GM23338 (cell line): ENCODE measurements around the gene OCIAD1. TPM values are rescaled to one million over a fixed set of nuclear protein-coding genes. Genes with fewer than 3 reads are reported as not detected.
A peak's percentile ranks its signal among the peaks of the same experiment; 100 is the strongest.
"Not testable (repeated sequence)": the region's sequence is repeated elsewhere in the genome, so short reads cannot be mapped to it uniquely, and the experiment has no call there.

ENCODE experiments used
- ATAC-seq: fragments of 200-7000 bp; cut with Tn5 transposase; 3 replicates; pipeline ENCODE4 v1.9.1; 2020
- DNase-seq: peaks from one replicate; pipeline ENCODE4 v3.0.0-alpha.2; 2015; ENCODE audit warnings: low spot score
- H2AFZ ChIP-seq: fragments of 200-600 bp; sonication (generic); 2 replicates; pipeline ENCODE4 v1.8.0; 2016; ENCODE audit warnings: antibody characterized with exemption, mild to moderate bottlenecking, moderate library complexity
- H3F3A ChIP-seq: fragments of 200-600 bp; sonication (generic); replicated peaks from 2 replicates; pipeline ENCODE4 v1.8.0; 2017; ENCODE audit warnings: antibody characterized with exemption, mixed run types, low read depth
- H3K27ac ChIP-seq: fragments of 200-600 bp; sonication (generic); 2 replicates; pipeline ENCODE4 v1.6.1; 2016; ENCODE audit warnings: low read depth
- H3K27me3 ChIP-seq: fragments of 200-600 bp; sonication (generic); 2 replicates; pipeline ENCODE4 v1.8.0; 2016; ENCODE audit warnings: mild to moderate bottlenecking, mixed run types, moderate library complexity; ENCODE audit not compliant: insufficient read depth
- H3K36me3 ChIP-seq: fragments of 200-600 bp; sonication (generic); 2 replicates; pipeline ENCODE4 v1.8.0; 2016; ENCODE audit warnings: mild to moderate bottlenecking; ENCODE audit not compliant: insufficient read depth
- H3K4me1 ChIP-seq: fragments of 200-600 bp; sonication (generic); 2 replicates; pipeline ENCODE4 v1.8.0; 2016; ENCODE audit warnings: mild to moderate bottlenecking, moderate library complexity; ENCODE audit not compliant: insufficient read depth
- H3K4me2 ChIP-seq: fragments of 200-600 bp; sonication (generic); 2 replicates; pipeline ENCODE4 v1.7.1; 2017; ENCODE audit warnings: mixed run types
- H3K4me3 ChIP-seq: fragments of 200-600 bp; sonication (generic); 2 replicates; pipeline ENCODE4 v1.6.1; 2016; ENCODE audit warnings: mixed run types
- H3K79me2 ChIP-seq: fragments of 200-600 bp; sonication (generic); replicated peaks from 2 replicates; pipeline ENCODE4 v1.8.0; 2017; ENCODE audit warnings: mild to moderate bottlenecking; ENCODE audit not compliant: insufficient read depth
- H3K9me2 ChIP-seq: fragments of 200-600 bp; sonication (generic); 2 replicates; pipeline ENCODE4 v1.8.0; 2017; ENCODE audit not compliant: insufficient read depth
- H4K20me1 ChIP-seq: fragments of 200-600 bp; sonication (generic); replicated peaks from 2 replicates; pipeline ENCODE4 v1.8.0; 2017; ENCODE audit warnings: mild to moderate bottlenecking; ENCODE audit not compliant: insufficient read depth
- H3K27ac Mint-ChIP-seq: 2 replicates; pipeline ENCODE4 v1.8.0; 2020; ENCODE audit warnings: inconsistent platforms, mild to moderate bottlenecking, moderate library complexity, mixed read lengths
- H3K27me3 Mint-ChIP-seq: 3 replicates; pipeline ENCODE4 v1.8.0; 2022; ENCODE audit warnings: low read depth, mild to moderate bottlenecking, moderate library complexity, mixed read lengths, inconsistent platforms; ENCODE audit not compliant: insufficient read depth, poor library complexity
- H3K36me3 Mint-ChIP-seq: 3 replicates; pipeline ENCODE4 v1.8.0; 2021; ENCODE audit warnings: low read depth, mild to moderate bottlenecking, inconsistent platforms, moderate library complexity, mixed read lengths
- H3K4me1 Mint-ChIP-seq: 3 replicates; pipeline ENCODE4 v1.8.0; 2020; ENCODE audit warnings: mild to moderate bottlenecking, inconsistent platforms, mixed read lengths
- H3K4me3 Mint-ChIP-seq: 3 replicates; pipeline ENCODE4 v1.8.0; 2021; ENCODE audit warnings: moderate library complexity, mild to moderate bottlenecking, inconsistent platforms, mixed read lengths
- H3K9me3 Mint-ChIP-seq: 3 replicates; pipeline ENCODE4 v1.8.0; 2020; ENCODE audit warnings: moderate library complexity, mild to moderate bottlenecking, inconsistent platforms, mixed read lengths
- JUNB ChIP-seq: IDR thresholded peaks from one replicate; pipeline ENCODE4 v1.6.1; 2016; ENCODE audit warnings: antibody characterized with exemption; ENCODE audit not compliant: unreplicated experiment
- STAT1 ChIP-seq: IDR thresholded peaks from one replicate; pipeline ENCODE4 v1.6.1; 2016; ENCODE audit warnings: antibody characterized with exemption; ENCODE audit not compliant: unreplicated experiment
- polyA plus RNA-seq: library from polyadenylated mRNA; unstranded; fragments of >200 nt; fragmentation: Nextera tagmentation; extraction: Ambion mirVana; gene quantifications from 2 replicates; pipeline ENCODE4 v1.2.1, GENCODE V29; 2016
- total RNA-seq: library from RNA; depleted of rRNA; stranded (reverse); fragments of >200 nt; shearing (Covaris generic); gene quantifications from 2 replicates; pipeline ENCODE4 v1.2.3, GENCODE V29; 2014
- TF ChIP-seq, protein P1 (sequence below), 2 experiments: fragments of 200-600 bp in 1 of 2; sonication (generic) in 1 of 2; conservative IDR thresholded peaks; 2 replicates each; pipeline versions ENCODE4 v1.5.1 to v1.6.1; 2016 to 2017; ENCODE audit warnings: antibody characterized with exemption in 2 of 2, low read depth in 2 of 2, mild to moderate bottlenecking in 2 of 2, moderate library complexity in 1 of 2
- TF ChIP-seq, protein P2 (sequence below): fragments of 250-450 bp; sonication (Bioruptor Pico); IDR thresholded peaks from 2 replicates; pipeline ENCODE4 v1.5.0; 2020; ENCODE audit warnings: mild to moderate bottlenecking, moderate library complexity

The OCIAD1 gene
- total and polyA plus RNA-seq, 2 experiments from 2014 or later, result 125 to 190 TPM

- H3K27ac Mint-ChIP-seq, DNase-seq, ATAC-seq, H3K4me3 ChIP-seq, H3F3A ChIP-seq, H3K4me3 Mint-ChIP-seq, H3K4me1 ChIP-seq, H3K27me3 ChIP-seq, H3K27ac ChIP-seq, H3K9me2 ChIP-seq, H2AFZ ChIP-seq, H3K4me2 ChIP-seq, H3K79me2 ChIP-seq, H3K36me3 ChIP-seq, H3K4me1 Mint-ChIP-seq, H4K20me1 ChIP-seq, H3K27me3 Mint-ChIP-seq: not testable (repeated sequence)
- H3K9me3 Mint-ChIP-seq, result peaks cover 33% of the 10 kb centered on the region
- H3K36me3 Mint-ChIP-seq, result peaks cover 30% of the 10 kb centered on the region
Observed at GRCh38 chr4:48864696-48865095, 33.8 kb downstream of the OCIAD1 start.

GRCh38 chr4:48877827-48878535 is 47.1 kb downstream of the OCIAD1 start:
- Histone ChIP-seq H3K4me1 (no peaks in the 10 kb centered on the region), H3K27me3 (no peaks in the 10 kb centered on the region), H4K20me1 (no peaks in the 10 kb centered on the region), H3K9me2 (no peaks in the 10 kb centered on the region), H3F3A (no peaks in the 10 kb centered on the region), H3K79me2 (no peaks in the 10 kb centered on the region), H2AFZ (no peak overlapping the region), H3K27ac (no peak overlapping the region), H3K36me3 (no peaks in the 10 kb centered on the region), H3K4me2 (no peak overlapping the region), H3K4me3 (no peak overlapping the region)
- DNase-seq, result peak; percentile 15
- Mint-ChIP-seq H3K27me3 (no peaks in the 10 kb centered on the region), H3K4me3 (no peak overlapping the region), H3K27ac (no peak overlapping the region), H3K36me3 (no peaks in the 10 kb centered on the region; the same call in 2 of the 3 replicates), H3K4me1 (peaks cover 5% of the 10 kb centered on the region; the same call in 1 of the 3 replicates), H3K9me3 (peaks cover 3% of the 10 kb centered on the region; the same call in 2 of the 3 replicates)
- peak; percentile 79 for ATAC-seq
- TF ChIP-seq STAT1 (no peak), JUNB (no peak)
- TF ChIP-seq, protein P1, sequence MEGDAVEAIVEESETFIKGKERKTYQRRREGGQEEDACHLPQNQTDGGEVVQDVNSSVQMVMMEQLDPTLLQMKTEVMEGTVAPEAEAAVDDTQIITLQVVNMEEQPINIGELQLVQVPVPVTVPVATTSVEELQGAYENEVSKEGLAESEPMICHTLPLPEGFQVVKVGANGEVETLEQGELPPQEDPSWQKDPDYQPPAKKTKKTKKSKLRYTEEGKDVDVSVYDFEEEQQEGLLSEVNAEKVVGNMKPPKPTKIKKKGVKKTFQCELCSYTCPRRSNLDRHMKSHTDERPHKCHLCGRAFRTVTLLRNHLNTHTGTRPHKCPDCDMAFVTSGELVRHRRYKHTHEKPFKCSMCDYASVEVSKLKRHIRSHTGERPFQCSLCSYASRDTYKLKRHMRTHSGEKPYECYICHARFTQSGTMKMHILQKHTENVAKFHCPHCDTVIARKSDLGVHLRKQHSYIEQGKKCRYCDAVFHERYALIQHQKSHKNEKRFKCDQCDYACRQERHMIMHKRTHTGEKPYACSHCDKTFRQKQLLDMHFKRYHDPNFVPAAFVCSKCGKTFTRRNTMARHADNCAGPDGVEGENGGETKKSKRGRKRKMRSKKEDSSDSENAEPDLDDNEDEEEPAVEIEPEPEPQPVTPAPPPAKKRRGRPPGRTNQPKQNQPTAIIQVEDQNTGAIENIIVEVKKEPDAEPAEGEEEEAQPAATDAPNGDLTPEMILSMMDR (conservative IDR thresholded peaks at IDR 0.05; ENCODE audit: low read depth in 2 of 2), result peak in 1 of 2 experiments; percentile 50; a peak in 2 of 4 replicates

DNA sequence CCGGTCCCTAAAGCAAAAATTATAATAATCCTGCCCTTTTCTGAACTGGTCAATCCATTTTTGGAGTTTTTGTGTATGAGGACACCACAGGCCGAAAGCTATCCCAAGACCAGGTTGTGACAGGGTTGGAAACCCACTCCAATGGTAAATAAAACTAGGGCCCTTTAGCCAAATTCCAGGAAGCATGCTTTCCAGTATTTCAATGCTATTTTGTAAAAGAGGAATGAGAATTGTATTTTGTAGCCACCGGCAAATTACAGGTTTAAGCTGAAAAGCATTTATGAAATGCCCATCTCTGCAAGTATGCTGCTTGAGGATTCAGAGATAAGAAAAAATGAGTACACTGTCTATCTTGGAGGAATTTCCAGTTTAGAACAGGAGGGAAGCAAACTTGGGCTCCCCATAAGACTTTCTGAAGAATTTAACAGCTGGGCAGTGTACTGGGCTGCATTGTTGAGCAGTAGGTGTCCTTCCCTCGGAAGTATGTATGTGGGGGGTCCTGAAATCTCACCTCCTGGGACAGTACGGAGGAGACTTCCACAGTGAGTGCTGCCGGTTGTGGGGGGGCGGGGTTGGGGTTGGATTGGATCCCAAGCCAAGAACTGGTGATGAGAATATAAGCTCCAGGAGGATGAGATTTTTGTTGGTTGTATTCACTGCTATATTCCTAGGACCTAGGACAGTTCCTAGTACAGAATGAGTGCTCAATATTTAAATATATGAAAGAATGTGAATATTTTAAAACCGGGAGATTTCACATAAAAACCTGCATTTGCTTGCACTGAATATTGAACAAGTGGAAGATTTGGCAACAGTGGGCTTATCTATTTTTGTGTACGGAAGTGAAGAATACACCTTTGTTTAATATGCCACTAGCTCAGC is 48.9 kb downstream of the OCIAD1 start:
- no peak overlapping the region for H3K4me3 Mint-ChIP-seq
- no peaks in the 10 kb centered on the region for H3K9me2 ChIP-seq
- H2AFZ ChIP-seq, result no peak overlapping the region
- H3K27ac Mint-ChIP-seq, result no peak overlapping the region
- no peaks in the 10 kb centered on the region for H3K79me2 ChIP-seq
- no peaks in the 10 kb centered on the region for H3K27me3 ChIP-seq
- no peaks in the 10 kb centered on the region for H3K36me3 ChIP-seq
- no peaks in the 10 kb centered on the region for H3K9me3 Mint-ChIP-seq
- H3K4me2 ChIP-seq, result no peak overlapping the region
- 0 out of 3 replicates have a peak, but pooled peaks have one; percentile 34 for ATAC-seq
- peak; percentile 16 for DNase-seq
- H3K27ac ChIP-seq, result no peak overlapping the region
- H3K36me3 Mint-ChIP-seq, result peaks cover 4% of the 10 kb centered on the region; the same call in 1 of the 3 replicates
- H4K20me1 ChIP-seq, result no peaks in the 10 kb centered on the region
- no peaks in the 10 kb centered on the region for H3K4me1 ChIP-seq
- H3K4me1 Mint-ChIP-seq, result peaks cover 5% of the 10 kb centered on the region; the same call in 1 of the 3 replicates
- H3K27me3 Mint-ChIP-seq, result no peaks in the 10 kb centered on the region
- H3F3A ChIP-seq, result no peaks in the 10 kb centered on the region
- no peak overlapping the region for H3K4me3 ChIP-seq
- TF ChIP-seq JUNB (no peak), STAT1 (no peak)
- TF ChIP-seq, protein P2, sequence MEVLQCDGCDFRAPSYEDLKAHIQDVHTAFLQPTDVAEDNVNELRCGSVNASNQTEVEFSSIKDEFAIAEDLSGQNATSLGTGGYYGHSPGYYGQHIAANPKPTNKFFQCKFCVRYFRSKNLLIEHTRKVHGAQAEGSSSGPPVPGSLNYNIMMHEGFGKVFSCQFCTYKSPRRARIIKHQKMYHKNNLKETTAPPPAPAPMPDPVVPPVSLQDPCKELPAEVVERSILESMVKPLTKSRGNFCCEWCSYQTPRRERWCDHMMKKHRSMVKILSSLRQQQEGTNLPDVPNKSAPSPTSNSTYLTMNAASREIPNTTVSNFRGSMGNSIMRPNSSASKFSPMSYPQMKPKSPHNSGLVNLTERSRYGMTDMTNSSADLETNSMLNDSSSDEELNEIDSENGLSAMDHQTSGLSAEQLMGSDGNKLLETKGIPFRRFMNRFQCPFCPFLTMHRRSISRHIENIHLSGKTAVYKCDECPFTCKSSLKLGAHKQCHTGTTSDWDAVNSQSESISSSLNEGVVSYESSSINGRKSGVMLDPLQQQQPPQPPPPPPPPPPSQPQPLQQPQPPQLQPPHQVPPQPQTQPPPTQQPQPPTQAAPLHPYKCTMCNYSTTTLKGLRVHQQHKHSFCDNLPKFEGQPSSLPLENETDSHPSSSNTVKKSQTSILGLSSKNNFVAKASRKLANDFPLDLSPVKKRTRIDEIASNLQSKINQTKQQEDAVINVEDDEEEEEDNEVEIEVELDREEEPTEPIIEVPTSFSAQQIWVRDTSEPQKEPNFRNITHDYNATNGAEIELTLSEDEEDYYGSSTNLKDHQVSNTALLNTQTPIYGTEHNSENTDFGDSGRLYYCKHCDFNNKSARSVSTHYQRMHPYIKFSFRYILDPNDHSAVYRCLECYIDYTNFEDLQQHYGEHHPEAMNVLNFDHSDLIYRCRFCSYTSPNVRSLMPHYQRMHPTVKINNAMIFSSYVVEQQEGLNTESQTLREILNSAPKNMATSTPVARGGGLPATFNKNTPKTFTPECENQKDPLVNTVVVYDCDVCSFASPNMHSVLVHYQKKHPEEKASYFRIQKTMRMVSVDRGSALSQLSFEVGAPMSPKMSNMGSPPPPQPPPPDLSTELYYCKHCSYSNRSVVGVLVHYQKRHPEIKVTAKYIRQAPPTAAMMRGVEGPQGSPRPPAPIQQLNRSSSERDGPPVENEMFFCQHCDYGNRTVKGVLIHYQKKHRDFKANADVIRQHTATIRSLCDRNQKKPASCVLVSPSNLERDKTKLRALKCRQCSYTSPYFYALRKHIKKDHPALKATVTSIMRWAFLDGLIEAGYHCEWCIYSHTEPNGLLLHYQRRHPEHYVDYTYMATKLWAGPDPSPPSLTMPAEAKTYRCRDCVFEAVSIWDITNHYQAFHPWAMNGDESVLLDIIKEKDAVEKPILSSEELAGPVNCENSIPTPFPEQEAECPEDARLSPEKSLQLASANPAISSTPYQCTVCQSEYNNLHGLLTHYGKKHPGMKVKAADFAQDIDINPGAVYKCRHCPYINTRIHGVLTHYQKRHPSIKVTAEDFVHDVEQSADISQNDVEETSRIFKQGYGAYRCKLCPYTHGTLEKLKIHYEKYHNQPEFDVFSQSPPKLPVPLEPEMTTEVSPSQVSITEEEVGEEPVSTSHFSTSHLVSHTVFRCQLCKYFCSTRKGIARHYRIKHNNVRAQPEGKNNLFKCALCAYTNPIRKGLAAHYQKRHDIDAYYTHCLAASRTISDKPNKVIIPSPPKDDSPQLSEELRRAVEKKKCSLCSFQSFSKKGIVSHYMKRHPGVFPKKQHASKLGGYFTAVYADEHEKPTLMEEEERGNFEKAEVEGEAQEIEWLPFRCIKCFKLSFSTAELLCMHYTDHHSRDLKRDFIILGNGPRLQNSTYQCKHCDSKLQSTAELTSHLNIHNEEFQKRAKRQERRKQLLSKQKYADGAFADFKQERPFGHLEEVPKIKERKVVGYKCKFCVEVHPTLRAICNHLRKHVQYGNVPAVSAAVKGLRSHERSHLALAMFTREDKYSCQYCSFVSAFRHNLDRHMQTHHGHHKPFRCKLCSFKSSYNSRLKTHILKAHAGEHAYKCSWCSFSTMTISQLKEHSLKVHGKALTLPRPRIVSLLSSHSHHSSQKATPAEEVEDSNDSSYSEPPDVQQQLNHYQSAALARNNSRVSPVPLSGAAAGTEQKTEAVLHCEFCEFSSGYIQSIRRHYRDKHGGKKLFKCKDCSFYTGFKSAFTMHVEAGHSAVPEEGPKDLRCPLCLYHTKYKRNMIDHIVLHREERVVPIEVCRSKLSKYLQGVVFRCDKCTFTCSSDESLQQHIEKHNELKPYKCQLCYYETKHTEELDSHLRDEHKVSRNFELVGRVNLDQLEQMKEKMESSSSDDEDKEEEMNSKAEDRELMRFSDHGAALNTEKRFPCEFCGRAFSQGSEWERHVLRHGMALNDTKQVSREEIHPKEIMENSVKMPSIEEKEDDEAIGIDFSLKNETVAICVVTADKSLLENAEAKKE (CRISPR knock-in tag), result no peak
